Subcutaneous adipose tissue (tissue), 4 donors: ENCODE measurements around the gene BTBD7. TPM values are rescaled to one million over a fixed set of nuclear protein-coding genes. Genes with fewer than 3 reads are reported as not detected.

ENCODE experiments used
- total RNA-seq, 4 donors: library from RNA; depleted of rRNA; stranded (reverse); fragments of >200 nt; gene quantifications; one replicate each; pipeline ENCODE4 v1.1.0, GENCODE V29; 2016
- TF ChIP-seq, protein P1 (sequence below): fragments of 450-650 bp; IDR thresholded peaks from one replicate; pipeline ENCODE4 v1.5.1; 2016; ENCODE audit warnings: low read depth, mild to moderate bottlenecking, control low read depth, antibody characterized with exemption, moderate library complexity

The BTBD7 gene
- total RNA-seq, 4 donors from 2014 or later, result 20.1 to 37.0 (median 23.7) TPM

DNA sequence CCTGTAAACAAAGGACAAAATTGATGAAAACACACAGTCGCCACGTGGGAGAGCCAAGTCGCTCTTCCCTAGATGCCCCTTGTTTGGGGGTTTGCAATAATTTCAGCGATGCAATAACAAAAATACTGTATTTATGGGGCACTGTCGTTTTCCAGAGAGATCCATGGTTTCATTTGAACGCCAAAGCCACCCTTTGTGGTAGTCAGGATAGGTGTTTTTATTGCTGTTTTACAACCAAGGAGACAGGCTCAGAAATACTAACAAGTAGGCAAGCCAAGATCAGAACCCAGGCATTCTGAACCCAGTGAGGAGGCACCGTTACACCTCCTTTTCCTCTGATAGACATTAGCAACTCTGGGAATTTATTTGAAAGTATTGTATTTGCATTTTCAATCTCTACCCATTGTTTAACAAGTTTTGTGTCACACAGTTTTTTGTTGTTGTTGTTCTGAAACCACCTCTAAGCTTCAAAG is 831 bp upstream of the BTBD7 start:
- TF ChIP-seq, protein P1, sequence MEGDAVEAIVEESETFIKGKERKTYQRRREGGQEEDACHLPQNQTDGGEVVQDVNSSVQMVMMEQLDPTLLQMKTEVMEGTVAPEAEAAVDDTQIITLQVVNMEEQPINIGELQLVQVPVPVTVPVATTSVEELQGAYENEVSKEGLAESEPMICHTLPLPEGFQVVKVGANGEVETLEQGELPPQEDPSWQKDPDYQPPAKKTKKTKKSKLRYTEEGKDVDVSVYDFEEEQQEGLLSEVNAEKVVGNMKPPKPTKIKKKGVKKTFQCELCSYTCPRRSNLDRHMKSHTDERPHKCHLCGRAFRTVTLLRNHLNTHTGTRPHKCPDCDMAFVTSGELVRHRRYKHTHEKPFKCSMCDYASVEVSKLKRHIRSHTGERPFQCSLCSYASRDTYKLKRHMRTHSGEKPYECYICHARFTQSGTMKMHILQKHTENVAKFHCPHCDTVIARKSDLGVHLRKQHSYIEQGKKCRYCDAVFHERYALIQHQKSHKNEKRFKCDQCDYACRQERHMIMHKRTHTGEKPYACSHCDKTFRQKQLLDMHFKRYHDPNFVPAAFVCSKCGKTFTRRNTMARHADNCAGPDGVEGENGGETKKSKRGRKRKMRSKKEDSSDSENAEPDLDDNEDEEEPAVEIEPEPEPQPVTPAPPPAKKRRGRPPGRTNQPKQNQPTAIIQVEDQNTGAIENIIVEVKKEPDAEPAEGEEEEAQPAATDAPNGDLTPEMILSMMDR, result no peak

DNA sequence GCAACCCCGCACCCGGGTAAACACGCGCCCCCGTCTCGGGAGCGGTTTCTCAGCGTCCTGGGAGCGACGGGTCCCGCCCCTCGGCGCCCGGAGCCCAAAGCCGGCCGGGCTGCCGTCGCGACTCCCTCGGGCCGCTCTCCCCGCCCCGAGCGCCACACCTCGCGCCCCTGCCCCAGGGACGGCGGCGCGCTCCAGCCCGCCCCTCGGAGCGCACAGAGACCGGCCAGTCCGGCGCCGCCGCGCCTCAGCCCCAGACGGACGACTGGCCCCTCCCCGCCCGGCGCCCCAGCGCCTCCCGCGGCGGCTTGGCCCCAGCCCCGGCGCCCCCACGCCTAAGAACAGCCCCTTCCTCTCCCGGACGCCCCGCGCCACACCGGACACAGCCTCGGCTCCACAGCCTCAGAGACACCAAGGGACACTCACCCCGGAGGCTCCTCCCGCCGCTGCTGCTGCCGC is 411 bp downstream of the BTBD7 start:
- TF ChIP-seq, protein P1, result no peak

DNA sequence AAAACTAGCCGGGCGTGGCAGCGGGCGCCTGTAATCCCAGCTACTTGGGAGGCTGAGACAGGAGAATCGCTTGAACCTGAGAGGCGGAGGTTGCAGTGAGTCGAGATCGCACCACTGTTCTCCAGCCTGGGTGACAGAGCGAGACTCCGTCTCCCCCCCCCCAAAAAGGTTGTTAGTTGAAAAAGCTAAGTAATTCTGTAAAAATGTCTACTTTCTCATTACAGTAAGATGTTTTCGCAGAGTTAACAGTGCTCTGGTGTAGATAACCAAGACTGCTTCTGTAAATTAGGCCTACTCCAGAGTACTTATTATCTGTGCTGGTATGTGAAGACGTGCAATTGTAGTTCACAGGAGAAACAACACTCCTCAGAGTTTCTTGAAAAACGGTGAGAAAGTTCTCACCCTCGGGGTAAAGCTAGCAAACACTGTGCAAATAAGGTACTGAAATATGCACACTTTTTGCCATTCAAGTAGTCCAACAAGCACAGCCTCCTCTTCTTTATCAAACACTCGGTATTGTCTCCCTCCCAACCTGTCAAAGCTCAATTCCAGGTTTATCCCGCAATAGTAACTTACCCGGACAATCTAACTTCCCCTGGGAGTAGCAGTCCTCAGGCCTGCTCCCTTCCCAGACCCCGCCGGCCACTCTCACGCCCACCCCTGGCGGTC is 974 bp downstream of the BTBD7 start:
- TF ChIP-seq, protein P1, result no peak

DNA sequence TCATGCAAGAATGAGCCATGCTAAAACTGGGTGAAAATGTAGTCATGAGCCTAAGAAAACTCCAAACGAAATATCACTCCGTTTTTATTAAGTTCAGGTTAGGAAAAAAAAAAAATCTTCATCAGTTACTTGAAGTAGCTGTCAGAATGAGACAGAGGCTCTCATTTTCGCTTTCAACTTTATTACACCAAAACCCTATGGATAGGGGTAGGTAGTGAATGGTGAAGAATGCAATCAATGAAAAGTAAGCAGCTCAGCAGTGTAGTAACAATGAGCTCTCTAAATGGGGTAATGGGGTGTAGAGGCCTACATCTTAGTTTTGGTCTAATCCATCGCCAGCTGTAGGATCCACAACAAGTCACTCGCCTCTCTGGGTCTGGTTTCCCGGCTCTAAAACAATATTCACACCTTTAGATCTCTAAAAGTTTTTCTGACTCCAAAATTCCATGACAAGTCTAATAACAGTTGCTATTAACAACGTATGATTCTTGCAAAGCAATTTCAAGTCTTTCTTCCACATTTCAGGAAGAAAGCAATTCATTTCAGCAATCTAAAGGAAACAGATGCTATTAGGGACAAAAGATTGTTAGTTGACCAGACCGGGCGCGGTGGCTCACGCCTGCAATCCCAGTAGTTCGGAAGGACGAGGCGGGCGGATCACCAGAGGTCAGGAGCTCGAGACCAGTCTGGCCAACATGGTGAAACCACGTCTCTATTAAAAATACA is 1.7 kb downstream of the BTBD7 start:
- TF ChIP-seq, protein P1, result no peak

DNA sequence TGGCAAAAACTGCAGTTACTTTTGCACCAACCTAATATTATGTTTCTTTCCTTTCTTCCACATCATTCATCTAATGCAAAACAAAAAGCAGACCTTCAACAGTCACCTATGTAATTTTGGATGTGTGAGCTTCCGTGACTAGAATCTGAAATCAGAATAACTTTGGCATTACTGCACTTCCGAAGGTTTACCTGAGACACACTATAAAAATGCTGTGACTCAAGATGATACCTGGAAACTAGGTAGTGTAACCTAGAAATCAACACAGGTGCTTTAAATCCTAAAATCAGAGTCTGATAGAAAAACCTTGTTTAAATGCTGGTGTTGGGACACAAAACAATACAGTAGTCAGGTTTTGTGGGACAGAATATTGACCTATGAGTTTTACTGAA is 2.2 kb downstream of the BTBD7 start:
- TF ChIP-seq, protein P1, result no peak

DNA sequence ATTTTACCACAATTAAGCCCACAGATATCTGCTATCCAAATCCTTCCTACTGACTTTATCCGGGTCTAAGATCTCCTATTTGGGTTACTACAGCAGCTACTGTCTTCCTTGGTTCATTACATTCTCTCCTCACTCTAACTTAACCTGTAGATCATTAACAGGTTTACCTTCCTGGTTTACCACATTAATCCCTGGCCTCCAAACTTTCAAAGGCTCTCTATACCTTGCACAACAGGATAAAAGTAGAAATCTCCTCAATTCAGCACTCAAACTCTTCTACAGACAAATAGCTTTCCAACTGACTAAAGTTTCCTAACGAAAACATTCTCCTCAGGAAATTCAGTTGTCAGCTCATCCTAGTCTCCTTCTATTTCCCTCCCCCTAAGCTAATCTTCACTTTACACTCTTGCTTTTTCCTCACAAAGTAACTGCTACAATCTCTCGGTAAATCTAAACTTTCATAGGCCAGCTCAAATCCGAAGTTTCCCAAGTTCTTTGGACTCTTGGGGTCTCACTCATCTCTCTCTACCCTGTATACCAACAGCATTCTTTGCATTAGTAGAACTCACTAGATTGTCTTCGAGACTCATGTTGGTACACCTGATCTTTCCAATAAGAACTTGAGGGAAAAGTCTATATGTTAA is 2.7 kb downstream of the BTBD7 start:
- TF ChIP-seq, protein P1, result no peak

DNA sequence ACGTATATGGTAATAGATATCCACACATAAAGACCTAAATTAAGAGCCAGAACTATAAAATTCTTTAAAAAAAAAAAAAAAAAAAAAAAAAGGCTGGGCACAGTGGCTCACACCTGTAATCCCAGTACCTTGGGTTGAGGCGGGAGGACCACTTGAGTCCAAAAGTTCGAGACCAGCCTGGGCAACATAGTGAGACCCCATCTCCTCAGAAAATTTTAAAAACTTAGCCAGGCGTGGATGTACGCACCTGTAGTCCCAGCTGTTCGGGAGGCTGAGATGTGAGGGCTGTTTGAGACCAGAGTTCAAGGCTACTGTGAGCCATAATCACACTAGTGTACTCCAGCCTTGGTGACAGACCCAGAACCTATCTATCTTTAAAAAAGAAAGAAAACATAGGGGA is 4.3 kb downstream of the BTBD7 start:
- TF ChIP-seq, protein P1, result no peak
